Measurements from ENCODE around the gene HERPUD1. TPM values are rescaled to one million over a fixed set of nuclear protein-coding genes. Genes with fewer than 3 reads are reported as not detected.

HERPUD1 gene
- total and polyA plus RNA-seq, 9 of the 15 experiments (the other 6 are each of a cell fraction or from before 2014, with no cell fraction given) = 14.2 to 60.7 (median 37.4) TPM

DNA sequence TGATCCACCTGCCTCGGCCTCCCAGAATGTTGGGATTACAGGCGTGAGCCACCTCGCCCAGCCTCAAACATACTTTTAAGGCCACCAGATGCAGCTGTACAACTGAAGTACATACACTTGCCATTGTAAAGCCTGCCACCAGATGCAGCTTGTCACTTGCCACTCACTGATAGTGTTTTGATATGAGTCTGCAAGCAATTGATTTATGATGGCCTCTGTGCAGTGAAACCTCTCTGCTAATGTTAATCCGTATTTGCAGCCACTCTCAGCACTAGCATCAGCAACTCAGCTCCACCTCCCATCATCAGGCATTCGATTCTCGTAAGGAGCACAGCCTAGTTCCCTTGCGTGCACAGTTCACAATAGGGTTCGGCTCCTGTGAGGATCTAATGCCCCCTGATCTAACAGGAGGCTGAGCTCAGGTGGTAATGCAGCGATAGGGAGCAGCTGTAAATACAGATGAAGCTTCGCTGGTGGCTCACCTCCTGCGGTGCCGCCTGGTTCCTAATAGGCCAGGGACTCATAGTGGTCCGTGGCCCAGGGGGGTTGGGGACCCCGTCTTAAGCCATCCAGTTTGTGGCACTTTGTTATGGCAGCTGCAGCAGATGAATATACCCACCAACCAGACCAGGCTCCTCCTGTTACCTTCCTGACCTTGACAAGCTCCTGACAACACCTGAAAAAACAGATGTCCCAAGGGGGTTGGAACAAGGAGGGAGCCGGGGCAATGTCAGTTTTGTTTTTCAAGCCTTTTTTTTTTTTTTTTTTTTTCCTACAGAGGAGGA lies 1.3 kb upstream of the HERPUD1 start:
- ChIA-PET CTCF (ENCODE audit: low intra/inter-chr PET ratio) (no interaction called here), POLR2A (interaction anchor here (0.6 to 6.1 kb wide), 10 partner anchors 12 to 316 kb away, joined by 3 to 102 read pairs (median 6); no protein-coding TSS in a partner anchor)
- Histone ChIP-seq H3K4me1 (replicated peaks in 1 of 2; ENCODE audit: control insufficient read depth in 2 of 2, insufficient read depth in 2 of 2, low read length in 2 of 2) (peaks cover 17 to 22% of the 10 kb centered on the region in 2 experiments; a peak in 4 of 5 replicates), H3K9me1 (ENCODE audit: control insufficient read depth, insufficient read depth, low read length) (no peaks in the 10 kb centered on the region), H3K79me2 (ENCODE audit: control insufficient read depth, insufficient read depth, low read length) (peaks cover 39% of the 10 kb centered on the region), H2AFZ (ENCODE audit: low read depth, low read length) (peak overlapping the region; percentile 88), H3K9me3 (replicated peaks; ENCODE audit: control insufficient read depth, insufficient read depth, low read depth, low read length) (no peaks in the 10 kb centered on the region), H3K36me3 (ENCODE audit: control insufficient read depth, insufficient read depth, low read length) (peaks cover 20% of the 10 kb centered on the region; the same call in 2 of the 3 replicates), H4K20me1 (replicated peaks; ENCODE audit: control insufficient read depth, insufficient read depth, low read length) (peaks cover 18% of the 10 kb centered on the region; the same call in 1 of the 2 replicates), H3K4me3 (no peak overlapping the region), H3K4me2 (ENCODE audit: insufficient read depth, low read length) (peak overlapping the region; percentile 98; the same call in 1 of the 2 replicates), H3K27ac (ENCODE audit: extremely low read depth, low read depth, low read length) (peak overlapping the region; percentile 91; the same call in 2 of the 3 replicates), H3K9ac (ENCODE audit: insufficient read depth in 1 of 2, low read depth in 2 of 2, low read length in 2 of 2) (peak overlapping the region; percentile 3 to 91; a peak in 3 of 4 replicates), H3K27me3 (ENCODE audit: control insufficient read depth in 2 of 2, insufficient read depth in 2 of 2, low read length in 2 of 2) (no peaks in the 10 kb centered on the region)
- DNase-seq (ENCODE audit: extremely low read depth in 1 of 4, low spot score in 3 of 4) (no peak), ATAC-seq (no peak), FAIRE-seq (no peak)
- intact Hi-C loops (cut with micrococcal nuclease) (loop anchor here (5.0 kb wide), 1 partner anchor 58 kb away; no protein-coding TSS in a partner anchor), in situ Hi-C loops (cut with MboI) (no loop called here)
- WGBS (ENCODE audit: insufficient coverage, low coverage, missing lambda C conversion rate) = 84% methylated on average over 15 of the region's 15 CpGs
- no TSS peak for BruUV-seq (replicated peaks)
- peak; percentile 76 for TF ChIP-seq MEIS2 (IDR thresholded peaks at IDR 0.05; ENCODE audit: partially characterized antibody)
- TF ChIP-seq NR2C2 (CRISPR knock-in tag; IDR thresholded peaks at IDR 0.05) = 0 out of 2 replicates have a peak, but pooled peaks have one; percentile 30
- TF ChIP-seq NR2C2 (tag; IDR thresholded peaks at IDR 0.05) = no peak
- no peak for TF ChIP-seq USF1 (CRISPR knock-in tag; IDR thresholded peaks at IDR 0.05)
- TF ChIP-seq, protein P1, sequence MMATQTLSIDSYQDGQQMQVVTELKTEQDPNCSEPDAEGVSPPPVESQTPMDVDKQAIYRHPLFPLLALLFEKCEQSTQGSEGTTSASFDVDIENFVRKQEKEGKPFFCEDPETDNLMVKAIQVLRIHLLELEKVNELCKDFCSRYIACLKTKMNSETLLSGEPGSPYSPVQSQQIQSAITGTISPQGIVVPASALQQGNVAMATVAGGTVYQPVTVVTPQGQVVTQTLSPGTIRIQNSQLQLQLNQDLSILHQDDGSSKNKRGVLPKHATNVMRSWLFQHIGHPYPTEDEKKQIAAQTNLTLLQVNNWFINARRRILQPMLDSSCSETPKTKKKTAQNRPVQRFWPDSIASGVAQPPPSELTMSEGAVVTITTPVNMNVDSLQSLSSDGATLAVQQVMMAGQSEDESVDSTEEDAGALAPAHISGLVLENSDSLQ (IDR thresholded peaks at IDR 0.05) = peak; percentile 71; the same call in 1 of the 2 replicates
- TF ChIP-seq RBM34 (IDR thresholded peaks at IDR 0.05; ENCODE audit: borderline replicate concordance, insufficient read depth, low read length) = no peak
- TF ChIP-seq TOE1 (IDR thresholded peaks at IDR 0.05; ENCODE audit: borderline replicate concordance) = no peak
- 0 out of 2 replicates have a peak, but pooled peaks have one; percentile 53 for TF ChIP-seq TOE1 (CRISPR knock-in tag; IDR thresholded peaks at IDR 0.05; ENCODE audit: borderline replicate concordance, low read depth)
- TF ChIP-seq ZNF609 (CRISPR knock-in tag; IDR thresholded peaks at IDR 0.05; ENCODE audit: borderline replicate concordance) = 0 out of 2 replicates have a peak, but pooled peaks have one; percentile 53
- no peak for TF ChIP-seq ZBTB7A (IDR thresholded peaks at IDR 0.05; ENCODE audit: borderline replicate concordance, control insufficient read depth, low read depth, low read length)
